ENCODE data around the gene PIGM. TPM values are rescaled to one million over a fixed set of nuclear protein-coding genes. Genes with fewer than 3 reads are reported as not detected.

Gene PIGM
- 1 to 10 TPM; 3.9 to 4.0 TPM for total RNA-seq

DNA sequence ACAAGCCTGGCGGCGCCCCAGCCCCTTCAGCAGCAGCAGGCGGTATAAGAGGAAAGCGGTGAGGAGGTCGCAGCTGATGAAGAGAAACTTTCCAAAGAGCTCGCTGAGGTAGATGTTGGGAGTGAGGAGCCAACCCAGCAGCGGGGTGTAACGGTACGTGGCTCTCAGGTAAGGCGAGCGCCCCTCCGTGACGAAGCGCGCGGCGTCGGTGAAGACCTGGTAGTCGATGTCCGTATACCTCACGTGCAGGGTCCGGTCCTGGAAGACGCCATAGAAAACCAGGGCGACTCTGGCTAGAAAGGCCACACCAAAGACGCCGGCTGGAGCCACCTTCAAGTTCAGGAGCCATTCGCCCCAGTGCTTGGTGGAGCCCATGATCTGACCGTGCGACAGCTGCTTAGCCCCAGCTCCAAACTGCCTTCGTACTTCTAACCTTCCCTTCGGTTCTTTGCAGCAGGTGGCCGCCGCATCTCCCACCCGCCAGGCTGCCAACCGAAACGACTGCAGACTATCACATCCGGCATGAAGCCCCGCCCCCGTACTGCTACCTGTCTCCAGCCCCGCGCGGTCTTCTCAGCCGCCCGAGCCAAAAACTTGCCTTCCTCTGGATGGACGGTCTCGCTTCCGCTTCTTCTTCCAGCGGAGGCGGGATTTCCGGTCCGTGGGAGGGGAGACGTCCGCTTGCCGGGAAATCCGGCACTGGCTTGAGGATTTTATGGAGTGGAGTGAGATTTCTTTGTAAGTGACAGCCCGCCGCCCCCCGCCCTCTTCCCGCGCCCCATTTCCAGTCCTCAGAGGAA lies at the start of gene PIGM:
TSS of gene PIGM (minus strand) at position 626 of the 800 bp plus-strand sequence. CDS start at position 375, 251 bp downstream.
- Mint-ChIP-seq H3K4me3 (peak within 1 kb of the TSS; percentile 88), H3K27ac (peak within 1 kb of the TSS; percentile 81), H3K4me1 (ENCODE audit: low read depth) (peaks cover 32% of the 10 kb centered on the region), H3K9me3 (no peaks in the 10 kb centered on the region), H3K27me3 (no peaks in the 10 kb centered on the region), H3K36me3 (ENCODE audit: low read depth) (peaks cover 7% of the 10 kb centered on the region)
- ATAC-seq (peak; percentile 99), DNase-seq (peak; percentile 98)
- intact Hi-C loops (cut with micrococcal nuclease) = loop anchor here (10.0 kb wide), 1 partner anchor 53 kb away; the partner anchor contains the start of gene KCNJ9
- TF ChIP-seq, protein P1, sequence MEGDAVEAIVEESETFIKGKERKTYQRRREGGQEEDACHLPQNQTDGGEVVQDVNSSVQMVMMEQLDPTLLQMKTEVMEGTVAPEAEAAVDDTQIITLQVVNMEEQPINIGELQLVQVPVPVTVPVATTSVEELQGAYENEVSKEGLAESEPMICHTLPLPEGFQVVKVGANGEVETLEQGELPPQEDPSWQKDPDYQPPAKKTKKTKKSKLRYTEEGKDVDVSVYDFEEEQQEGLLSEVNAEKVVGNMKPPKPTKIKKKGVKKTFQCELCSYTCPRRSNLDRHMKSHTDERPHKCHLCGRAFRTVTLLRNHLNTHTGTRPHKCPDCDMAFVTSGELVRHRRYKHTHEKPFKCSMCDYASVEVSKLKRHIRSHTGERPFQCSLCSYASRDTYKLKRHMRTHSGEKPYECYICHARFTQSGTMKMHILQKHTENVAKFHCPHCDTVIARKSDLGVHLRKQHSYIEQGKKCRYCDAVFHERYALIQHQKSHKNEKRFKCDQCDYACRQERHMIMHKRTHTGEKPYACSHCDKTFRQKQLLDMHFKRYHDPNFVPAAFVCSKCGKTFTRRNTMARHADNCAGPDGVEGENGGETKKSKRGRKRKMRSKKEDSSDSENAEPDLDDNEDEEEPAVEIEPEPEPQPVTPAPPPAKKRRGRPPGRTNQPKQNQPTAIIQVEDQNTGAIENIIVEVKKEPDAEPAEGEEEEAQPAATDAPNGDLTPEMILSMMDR (IDR thresholded peaks at IDR 0.05) = no peak
- POLR2A ChIA-PET = interaction anchor here (0.6 to 2.9 kb wide), 14 partner anchors 8 to 313 kb away, joined by 3 to 20 read pairs (median 5); partner anchors contain the start of genes KCNJ9 and TAGLN2
- CTCF ChIA-PET = interaction anchor here (1.1 to 5.0 kb wide), 12 partner anchors 9 to 323 kb away, joined by 3 to 66 read pairs (median 7); partner anchors contain the start of genes IGSF8 and TAGLN2

- no peaks in the 10 kb centered on the region for H3K9me3 Mint-ChIP-seq
- intact Hi-C loops (cut with micrococcal nuclease) = loop anchor here (10.0 kb wide), 1 partner anchor 47 kb away; the partner anchor contains the start of gene PIGM
- H3K36me3 Mint-ChIP-seq (ENCODE audit: low read depth) = peaks cover 11% of the 10 kb centered on the region
- H3K27me3 Mint-ChIP-seq = peaks cover 48% of the 10 kb centered on the region
- H3K4me3 Mint-ChIP-seq = no peak within 1 kb of the TSS
- POLR2A ChIA-PET = interaction anchor here (0.7 to 1.6 kb wide), 5 partner anchors 9 to 157 kb away, joined by 3 to 5 read pairs (median 3); partner anchors contain the start of gene PIGM
- CTCF ChIA-PET = interaction anchor here (0.9 to 33.7 kb wide), 8 partner anchors 11 to 145 kb away, joined by 3 to 693 read pairs (median 56); partner anchors contain the start of genes IGSF8 and KCNJ10
- DNase-seq (no peak), ATAC-seq (no peak)
- TF ChIP-seq, protein P1 (IDR thresholded peaks at IDR 0.05) = no peak
- peaks cover 17% of the 10 kb centered on the region for H3K4me1 Mint-ChIP-seq (ENCODE audit: low read depth)
- H3K27ac Mint-ChIP-seq = no peak within 1 kb of the TSS
Observed at GRCh38 chr1:160081261-160081936, 49.6 kb upstream of the PIGM start, which contains the start of gene KCNJ9. Gene KCNJ9 (plus strand): TSS chr1:160081538. CDS start chr1:160084031, 2,493 bp downstream.

GRCh38 chr1:160080381-160081100 lies 48.8 kb upstream of the PIGM start:
- ChIA-PET POLR2A (interaction anchor here (0.9 to 1.4 kb wide), 3 partner anchors 10 to 50 kb away, joined by 3 read pairs; no protein-coding TSS in a partner anchor), CTCF (interaction anchor here (0.9 to 33.7 kb wide), 9 partner anchors 10 to 146 kb away, joined by 3 to 693 read pairs (median 17); partner anchors contain the start of gene KCNJ10)
- Mint-ChIP-seq H3K4me3 (no peak overlapping the region), H3K27ac (no peak overlapping the region), H3K4me1 (ENCODE audit: low read depth) (peaks cover 17% of the 10 kb centered on the region), H3K27me3 (peaks cover 50% of the 10 kb centered on the region), H3K36me3 (ENCODE audit: low read depth) (peaks cover 9% of the 10 kb centered on the region), H3K9me3 (no peaks in the 10 kb centered on the region)
- intact Hi-C loops (cut with micrococcal nuclease) = loop anchor here (10.0 kb wide), 1 partner anchor 46 kb away; the partner anchor contains the start of gene PIGM
- DNase-seq = no peak
- ATAC-seq = no peak
- TF ChIP-seq, protein P1 (IDR thresholded peaks at IDR 0.05) = no peak

DNA sequence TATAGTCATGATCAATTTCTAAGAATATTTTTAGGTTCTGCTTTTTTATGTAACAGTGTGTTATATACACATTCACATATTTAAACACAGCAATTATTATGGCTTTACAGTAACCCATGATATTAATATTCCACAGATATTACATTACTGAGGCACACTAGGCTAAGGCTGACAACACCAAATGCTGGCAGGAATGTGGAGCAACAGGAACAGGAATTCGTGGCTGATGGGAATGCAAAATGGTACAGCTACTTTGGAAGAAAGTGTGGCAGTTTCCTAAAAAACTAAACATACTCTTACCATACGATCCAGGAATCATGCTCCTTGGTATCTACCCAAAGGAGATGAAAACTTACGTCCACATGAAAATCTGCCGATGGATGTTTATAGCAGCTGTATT lies 47.7 kb upstream of the PIGM start:
- CTCF ChIA-PET = interaction anchor here (0.9 to 33.7 kb wide), 27 partner anchors 7 to 299 kb away, joined by 3 to 693 read pairs (median 7); partner anchors contain the start of genes IGSF8, KCNJ10 and PIGM
- POLR2A ChIA-PET = interaction anchor here (1.1 to 2.0 kb wide), 2 partner anchors 9 to 33 kb away, joined by 3 to 11 read pairs; no protein-coding TSS in a partner anchor
- DNase-seq = no peak
- no peak for ATAC-seq
- Mint-ChIP-seq H3K27me3 (peaks cover 50% of the 10 kb centered on the region), H3K4me1 (ENCODE audit: low read depth) (peaks cover 17% of the 10 kb centered on the region), H3K4me3 (no peak overlapping the region), H3K9me3 (no peaks in the 10 kb centered on the region), H3K36me3 (ENCODE audit: low read depth) (peaks cover 3% of the 10 kb centered on the region), H3K27ac (no peak overlapping the region)
- TF ChIP-seq, protein P1 (IDR thresholded peaks at IDR 0.05) = no peak
- intact Hi-C loops (cut with micrococcal nuclease) = no loop called here
